HG03342 (cell line): ENCODE results near the gene SMPD4.
"Not testable (repeated sequence)": the region's sequence is repeated elsewhere in the genome, so short reads cannot be mapped to it uniquely, and the experiment has no call there.

Source experiments
- ATAC-seq: cut with Tn5 transposase; IDR thresholded peaks from one replicate; pipeline ENCODE4 v1.9.1; 2021; ENCODE audit warnings: mild to moderate bottlenecking, moderate library complexity; ENCODE audit not compliant: unreplicated experiment

Gene SMPD4

GRCh38 chr2:130142396-130143265 lies 38.8 kb downstream of the SMPD4 start:
- not testable (repeated sequence) for ATAC-seq

DNA sequence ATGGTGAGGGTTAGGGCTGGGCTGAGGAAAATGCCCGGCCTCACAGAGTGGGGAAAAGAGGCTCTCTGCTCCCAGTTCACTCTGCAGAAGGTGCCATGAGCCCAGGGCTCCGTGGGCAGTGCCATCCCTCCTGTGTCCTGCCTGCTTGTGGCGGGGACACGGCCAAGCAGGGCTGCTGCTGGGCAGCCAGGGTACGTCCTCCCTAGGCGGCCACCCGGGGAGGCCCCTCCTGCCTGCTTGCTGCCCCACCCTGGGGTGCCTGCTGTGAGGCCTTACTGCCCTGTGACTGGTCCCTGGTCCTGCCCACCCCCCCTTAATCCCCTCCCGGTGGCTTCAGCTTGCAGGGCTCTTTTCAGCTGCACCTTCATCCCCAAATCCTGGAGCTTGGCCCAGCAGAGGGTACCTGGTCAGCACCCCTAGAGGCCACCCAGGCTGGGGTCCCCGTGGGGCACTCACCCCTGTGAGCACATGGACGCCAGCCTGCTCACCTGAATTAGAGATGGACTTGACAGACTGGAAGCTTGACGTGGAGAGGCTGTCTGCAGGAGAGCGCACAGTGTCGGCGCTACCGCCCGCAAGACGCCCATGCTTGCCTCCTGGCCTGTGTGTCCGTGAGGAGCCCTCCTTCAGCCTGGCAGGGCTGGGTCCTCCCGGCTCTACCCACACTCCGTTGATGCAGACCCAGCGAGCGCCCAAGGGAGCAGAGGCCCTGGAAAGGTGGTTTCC lies 39.6 kb downstream of the SMPD4 start:
- not testable (repeated sequence) for ATAC-seq

DNA sequence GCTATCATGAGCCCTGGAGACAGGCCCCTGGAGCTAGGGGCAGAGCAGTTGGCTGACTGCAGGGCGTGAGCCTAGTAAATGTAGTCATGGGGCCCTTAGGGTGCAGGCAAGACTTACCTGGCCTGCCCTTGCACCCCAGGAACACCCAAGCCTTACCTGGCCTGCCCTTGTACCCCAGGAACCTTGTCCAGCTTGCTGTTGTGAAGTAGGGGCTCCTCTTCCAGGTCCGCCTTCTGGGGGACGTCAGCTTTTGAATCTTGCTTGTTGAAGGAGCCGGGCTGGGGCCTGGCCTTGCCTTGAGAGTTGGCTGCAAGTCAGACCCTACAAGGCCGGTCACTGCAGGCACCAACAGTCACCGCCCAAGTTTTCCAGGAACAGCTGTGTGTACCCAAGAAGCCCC lies 40.4 kb downstream of the SMPD4 start:
- ATAC-seq = not testable (repeated sequence)

DNA sequence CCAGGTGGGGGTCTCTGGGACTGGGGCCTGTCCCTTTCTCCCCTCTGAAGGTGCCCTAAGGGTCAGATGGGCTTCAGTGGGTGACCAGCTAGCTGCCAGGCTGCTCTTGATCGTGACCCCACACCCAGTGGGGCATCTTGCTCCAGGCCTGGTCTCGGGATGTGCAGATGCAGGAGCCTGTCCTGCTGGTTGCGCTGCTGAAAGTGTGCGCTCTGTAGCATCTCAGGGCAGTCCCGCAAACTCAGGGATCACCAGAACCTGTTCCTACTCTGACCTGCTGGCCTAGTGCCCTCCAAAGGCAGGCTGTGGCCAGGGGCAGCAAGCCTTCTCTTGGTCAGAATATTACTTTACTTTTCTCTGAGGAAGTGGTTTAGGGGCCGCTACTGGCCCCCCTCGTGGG lies 40.9 kb downstream of the SMPD4 start:
- ATAC-seq = not testable (repeated sequence)

DNA sequence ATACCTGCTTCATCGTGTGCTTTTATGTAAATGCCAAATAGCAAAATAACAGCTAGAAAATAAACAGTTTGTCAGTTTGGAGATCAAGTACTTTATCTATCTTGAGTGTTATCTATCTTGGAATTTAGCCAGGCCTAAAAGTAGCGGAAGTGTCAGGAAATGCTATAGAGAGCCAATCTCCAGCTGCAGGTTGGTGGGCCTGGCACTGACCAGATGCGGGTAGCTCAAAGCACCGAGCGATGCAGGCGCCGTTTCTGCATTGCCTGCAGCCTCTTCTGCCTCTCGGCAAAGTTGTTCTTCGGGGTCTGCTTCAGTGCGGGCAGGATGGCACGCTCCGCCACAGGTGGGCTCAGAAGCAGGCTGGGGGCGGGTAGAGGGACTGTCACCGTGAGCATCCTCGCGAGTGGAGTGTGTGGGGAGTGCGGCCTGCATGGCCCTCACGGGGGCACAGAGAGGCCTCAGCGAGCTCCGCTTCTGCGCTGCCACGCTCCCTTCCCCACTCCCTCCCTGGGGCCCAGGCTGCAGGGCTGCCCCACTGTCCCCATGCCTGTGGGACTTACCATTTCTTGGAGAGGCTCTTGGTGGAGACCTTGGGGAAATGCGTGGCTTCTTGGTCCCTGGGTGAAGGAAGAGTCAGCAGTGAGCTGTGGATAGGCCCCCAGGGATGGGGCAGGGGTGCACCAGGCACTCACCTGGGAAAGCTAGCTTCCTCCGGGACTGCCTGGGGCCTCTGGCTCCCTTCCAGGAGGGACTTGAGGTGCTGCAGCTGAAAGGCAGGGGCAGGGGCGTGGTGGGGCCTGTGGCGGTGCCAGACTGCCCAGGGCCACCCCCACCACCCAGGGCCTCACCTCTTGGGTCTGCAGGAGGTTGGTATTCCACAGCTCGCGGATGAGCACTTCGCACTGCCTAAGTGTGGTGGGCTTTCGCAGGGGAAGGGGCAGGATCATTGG lies 41.8 kb downstream of the SMPD4 start:
- ATAC-seq = not testable (repeated sequence)

DNA sequence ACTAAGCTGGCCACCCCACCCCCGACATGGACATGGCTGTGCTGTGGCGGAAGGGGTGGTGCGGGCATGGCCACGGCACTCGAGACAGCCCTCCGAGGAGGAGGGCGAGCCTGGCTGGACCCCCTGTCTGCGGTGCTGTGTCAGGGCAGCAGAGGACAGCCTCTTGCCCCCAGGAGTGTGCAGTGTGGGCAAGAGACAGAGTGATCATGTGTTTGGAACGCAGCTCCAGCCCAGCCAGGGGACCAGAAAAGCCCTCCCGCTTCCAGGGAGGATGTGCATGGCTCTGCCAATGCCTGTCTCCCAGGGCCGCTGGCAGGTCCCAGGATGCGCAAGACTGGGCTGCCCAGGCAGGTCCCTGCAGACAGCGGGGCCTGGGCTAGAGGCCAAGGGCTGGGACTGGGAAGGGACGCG lies 42.6 kb downstream of the SMPD4 start:
- not testable (repeated sequence) for ATAC-seq

- ATAC-seq = not testable (repeated sequence)
Measured at GRCh38 chr2:130138326-130138725, 43.1 kb downstream of the SMPD4 start.

GRCh38 chr2:130137118-130137517 lies 44.3 kb downstream of the SMPD4 start:
- not testable (repeated sequence) for ATAC-seq

GRCh38 chr2:130136546-130136945 lies 44.9 kb downstream of the SMPD4 start:
- not testable (repeated sequence) for ATAC-seq

DNA sequence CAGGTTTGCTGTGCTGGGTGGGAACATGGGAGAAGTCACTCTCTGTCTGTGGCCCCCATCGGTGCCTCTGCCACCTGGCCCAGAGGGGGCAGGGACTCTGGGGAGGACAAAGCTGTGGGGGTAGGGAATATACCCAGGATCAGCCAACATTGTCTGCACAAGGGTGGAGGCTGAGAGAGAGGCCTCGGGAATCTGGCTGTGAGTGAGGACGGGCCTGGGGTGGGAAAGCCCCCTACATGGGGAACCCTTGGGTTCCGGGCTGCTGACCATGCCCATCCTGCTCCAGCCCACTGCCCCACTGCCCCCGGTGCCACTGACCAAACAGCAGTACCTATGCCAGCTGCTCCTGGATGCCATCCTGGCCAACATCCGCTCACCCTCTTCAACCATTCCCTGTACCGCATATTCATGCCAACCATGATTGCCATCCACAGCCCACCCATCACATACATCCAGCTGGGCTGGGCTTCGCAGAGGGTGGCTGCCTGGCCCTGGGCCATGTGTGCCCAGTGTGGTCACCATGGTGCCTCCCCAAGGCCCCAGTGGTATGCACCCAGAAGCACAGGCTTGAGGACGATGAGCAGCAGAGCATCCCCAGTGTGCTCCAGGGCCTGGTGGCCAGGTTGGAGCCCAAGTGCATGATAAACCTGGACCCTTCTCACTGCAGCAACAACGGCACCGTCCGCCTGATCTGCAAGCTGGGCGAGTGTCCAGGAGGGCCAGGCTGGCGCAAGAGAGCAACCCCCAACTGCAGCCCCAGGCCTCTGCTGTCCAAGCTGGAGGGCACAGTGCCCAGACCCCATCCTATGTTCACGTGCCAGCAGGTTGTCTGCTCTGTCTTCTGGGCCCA lies 45.5 kb downstream of the SMPD4 start:
- ATAC-seq = no peak

DNA sequence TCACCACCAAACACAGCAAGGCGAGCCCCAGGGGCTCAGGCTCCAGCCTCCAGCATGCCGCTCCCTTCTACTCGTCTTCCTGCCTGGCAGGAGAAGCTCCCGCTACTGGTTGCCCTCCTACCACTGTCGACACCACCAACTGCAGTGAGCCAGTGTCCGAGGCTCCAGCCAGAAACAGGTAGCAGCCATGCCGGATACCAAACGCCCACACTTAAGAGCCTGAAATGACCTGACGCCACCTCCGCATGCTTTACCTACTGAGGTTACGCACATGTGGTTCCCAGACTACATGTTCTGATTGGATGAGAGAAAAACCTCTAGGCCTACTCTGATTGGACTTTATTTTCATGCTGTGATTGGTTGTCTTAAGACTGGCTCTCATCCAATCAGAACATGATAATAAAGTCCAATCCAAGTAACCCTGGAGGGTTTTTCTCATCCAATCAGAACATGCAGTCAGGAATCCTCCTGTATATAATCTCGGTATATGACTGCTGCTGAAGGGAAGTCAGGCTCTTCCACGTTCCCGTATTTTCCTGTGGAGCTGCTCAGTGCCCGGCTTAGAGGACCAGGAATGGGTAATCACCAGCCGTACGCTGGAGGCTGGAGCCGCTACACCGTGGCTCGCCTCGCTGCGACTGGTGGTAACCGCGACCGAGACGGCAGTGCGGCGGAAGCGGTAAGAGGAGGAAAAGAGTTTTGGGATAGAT lies 52.1 kb downstream of the SMPD4 start, which contains the start of gene POTEF:
POTEF (minus strand) TSS at position 103 of the 710 bp plus-strand sequence. CDS start 8,707 bp downstream, outside the sequence.
- not testable (repeated sequence) for ATAC-seq

- ATAC-seq = not testable (repeated sequence)
Measured at GRCh38 chr2:130128464-130128863, 52.9 kb downstream of the SMPD4 start.

DNA sequence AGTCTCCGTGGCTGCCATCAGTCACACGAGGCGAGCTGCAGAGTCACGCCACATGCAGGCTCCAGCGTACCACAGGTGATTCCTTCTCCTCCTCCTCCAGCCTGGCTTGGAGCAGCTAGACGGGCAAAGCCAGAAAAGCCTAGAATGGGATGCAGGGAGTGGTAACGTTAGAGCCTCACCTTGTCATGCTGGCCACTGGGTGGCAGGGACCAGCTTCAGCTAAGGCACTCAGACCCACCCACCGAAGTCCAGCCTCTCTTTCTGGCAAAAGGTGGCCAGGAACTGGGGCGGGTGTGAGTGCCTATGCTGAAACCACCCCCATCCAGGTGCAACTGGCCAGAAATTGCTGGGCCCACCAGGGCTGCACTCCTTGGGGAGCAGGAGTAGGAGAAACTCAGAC lies 53.7 kb downstream of the SMPD4 start:
- ATAC-seq = not testable (repeated sequence)

- not testable (repeated sequence) for ATAC-seq
Measured at GRCh38 chr2:130120924-130121323, 60.5 kb downstream of the SMPD4 start.

DNA sequence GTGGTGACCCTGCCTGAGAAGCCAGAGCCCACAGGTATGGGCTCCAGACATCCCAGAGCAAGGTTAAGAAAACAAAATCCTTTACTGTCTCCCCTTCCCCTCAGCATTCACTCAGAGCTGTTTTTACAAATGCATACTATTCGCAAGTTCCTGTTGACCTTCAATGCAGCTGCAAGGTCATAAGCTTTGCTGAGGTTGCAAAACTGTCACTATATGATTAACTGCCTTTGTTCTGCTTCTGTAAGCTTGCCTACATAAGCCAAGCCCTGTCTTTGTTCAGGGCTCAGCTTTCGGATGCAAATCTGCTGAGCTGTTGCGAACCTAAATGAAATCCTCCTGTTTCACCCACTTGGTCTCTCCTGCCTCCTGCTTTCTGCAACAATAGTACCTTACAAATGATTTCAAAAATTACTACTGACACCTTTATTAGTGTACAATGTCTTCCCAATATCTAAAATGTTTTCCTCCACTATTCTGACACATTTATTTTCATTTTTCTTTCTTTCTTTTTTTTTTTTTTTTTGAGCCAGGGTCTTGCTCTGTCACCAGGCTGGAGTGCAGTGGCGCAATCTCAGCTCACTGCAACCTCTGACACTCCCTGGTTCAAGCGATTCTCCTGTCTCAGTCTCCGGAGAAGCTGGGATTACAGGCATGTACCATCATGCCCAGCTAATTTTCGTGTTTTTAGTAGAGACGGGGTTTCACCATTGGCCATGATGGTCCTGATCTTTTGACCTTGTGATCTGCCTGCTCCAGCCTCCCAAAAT lies 78.6 kb downstream of the SMPD4 start:
- not testable (repeated sequence) for ATAC-seq
